ENCODE measurements around the gene TEX13B. TPM values are rescaled to one million over a fixed set of nuclear protein-coding genes. Genes with fewer than 3 reads are reported as not detected.
A peak's percentile ranks its signal among the peaks of the same experiment; 100 is the strongest.
"Not testable (repeated sequence)": the region's sequence is repeated elsewhere in the genome, so short reads cannot be mapped to it uniquely, and the experiment has no call there.

The TEX13B gene
- total and polyA plus RNA-seq, 2 experiments from 2014 or later, result not detected

DNA sequence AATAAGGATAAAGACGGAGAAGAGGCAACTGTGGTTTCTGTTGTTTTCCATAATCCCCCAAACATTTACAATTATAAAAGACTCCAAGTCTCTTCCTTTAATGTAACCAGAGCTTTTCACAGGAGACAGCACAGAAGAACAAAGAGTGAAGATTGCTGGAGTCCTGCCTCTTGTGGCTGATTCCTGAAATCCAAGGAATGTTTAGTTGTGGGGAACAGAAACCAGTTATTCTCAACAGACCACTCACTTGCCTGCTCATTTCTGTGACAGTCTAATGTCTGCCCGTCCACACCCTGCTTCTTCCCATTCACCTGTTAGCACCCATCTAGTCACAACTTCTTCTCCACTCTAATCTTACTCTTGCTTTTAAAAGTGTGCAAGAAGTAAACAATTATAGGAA is 12.1 kb downstream of the TEX13B start:
- DNase-seq (ENCODE audit: low spot score), result no peak
- no peaks in the 10 kb centered on the region for H3K4me1 ChIP-seq (ENCODE audit: insufficient read depth)
- WGBS (ENCODE audit: low lambda C conversion rate, missing lambda C conversion rate), result 63% methylated on average over 2 of the region's 2 CpGs
- no peak overlapping the region for H3K27ac ChIP-seq
- H3K9me2 ChIP-seq (replicated peaks; ENCODE audit: insufficient read depth), result no peaks in the 10 kb centered on the region
- no peak overlapping the region for H3K4me3 ChIP-seq
- no peak overlapping the region for H3K4me2 ChIP-seq
- no peaks in the 10 kb centered on the region for H3K9me3 ChIP-seq (ENCODE audit: low read depth)
- no peaks in the 10 kb centered on the region for H3K27me3 ChIP-seq
- no peaks in the 10 kb centered on the region for H4K20me1 ChIP-seq (ENCODE audit: insufficient read depth, poor library complexity, severe bottlenecking)
- H2AFZ ChIP-seq, result no peak overlapping the region
- no peaks in the 10 kb centered on the region for H3K79me2 ChIP-seq
- TF ChIP-seq EZH2phosphoT487 (IDR thresholded peaks at IDR 0.05; ENCODE audit: low read depth, severe bottlenecking, unreplicated experiment) (no peak), EZH2 (IDR thresholded peaks at IDR 0.05; ENCODE audit: borderline replicate concordance) (no peak)
- TF ChIP-seq, protein P1, sequence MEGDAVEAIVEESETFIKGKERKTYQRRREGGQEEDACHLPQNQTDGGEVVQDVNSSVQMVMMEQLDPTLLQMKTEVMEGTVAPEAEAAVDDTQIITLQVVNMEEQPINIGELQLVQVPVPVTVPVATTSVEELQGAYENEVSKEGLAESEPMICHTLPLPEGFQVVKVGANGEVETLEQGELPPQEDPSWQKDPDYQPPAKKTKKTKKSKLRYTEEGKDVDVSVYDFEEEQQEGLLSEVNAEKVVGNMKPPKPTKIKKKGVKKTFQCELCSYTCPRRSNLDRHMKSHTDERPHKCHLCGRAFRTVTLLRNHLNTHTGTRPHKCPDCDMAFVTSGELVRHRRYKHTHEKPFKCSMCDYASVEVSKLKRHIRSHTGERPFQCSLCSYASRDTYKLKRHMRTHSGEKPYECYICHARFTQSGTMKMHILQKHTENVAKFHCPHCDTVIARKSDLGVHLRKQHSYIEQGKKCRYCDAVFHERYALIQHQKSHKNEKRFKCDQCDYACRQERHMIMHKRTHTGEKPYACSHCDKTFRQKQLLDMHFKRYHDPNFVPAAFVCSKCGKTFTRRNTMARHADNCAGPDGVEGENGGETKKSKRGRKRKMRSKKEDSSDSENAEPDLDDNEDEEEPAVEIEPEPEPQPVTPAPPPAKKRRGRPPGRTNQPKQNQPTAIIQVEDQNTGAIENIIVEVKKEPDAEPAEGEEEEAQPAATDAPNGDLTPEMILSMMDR (IDR thresholded peaks at IDR 0.05; ENCODE audit: poor library complexity), result no peak
- no peaks in the 10 kb centered on the region for H3K36me3 ChIP-seq (replicated peaks; ENCODE audit: insufficient read depth, low read depth)

DNA sequence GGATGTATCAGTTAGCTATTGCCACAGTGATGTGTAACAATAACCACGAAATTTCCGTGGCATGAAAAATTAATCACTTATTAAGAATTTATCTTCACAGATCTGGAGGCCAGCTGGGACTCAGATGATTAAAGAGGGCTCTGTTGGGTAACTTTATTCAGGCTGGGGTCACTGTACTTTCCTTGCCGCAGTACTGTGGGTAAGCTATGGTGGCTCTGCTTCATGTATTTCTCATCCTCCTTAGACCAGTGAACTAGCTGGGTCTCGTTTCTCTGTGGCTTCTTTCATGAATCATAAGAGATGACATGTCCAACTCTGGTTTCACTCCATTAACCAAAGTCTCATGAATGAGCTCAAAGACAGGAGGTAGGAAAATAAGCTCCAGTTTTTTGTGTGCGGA is 13.5 kb downstream of the TEX13B start:
- H3K36me3 ChIP-seq (replicated peaks; ENCODE audit: insufficient read depth, low read depth), result no peaks in the 10 kb centered on the region
- H2AFZ ChIP-seq, result no peak overlapping the region
- no peaks in the 10 kb centered on the region for H3K9me2 ChIP-seq (replicated peaks; ENCODE audit: insufficient read depth)
- WGBS (ENCODE audit: low lambda C conversion rate, missing lambda C conversion rate), result 73% methylated on average over 5 of the region's 5 CpGs
- no peaks in the 10 kb centered on the region for H3K79me2 ChIP-seq
- H4K20me1 ChIP-seq (ENCODE audit: insufficient read depth, poor library complexity, severe bottlenecking), result no peaks in the 10 kb centered on the region
- H3K4me1 ChIP-seq (ENCODE audit: insufficient read depth), result no peaks in the 10 kb centered on the region
- no peak overlapping the region for H3K4me2 ChIP-seq
- DNase-seq (ENCODE audit: low spot score), result no peak
- H3K9me3 ChIP-seq (ENCODE audit: low read depth), result no peaks in the 10 kb centered on the region
- no peak overlapping the region for H3K4me3 ChIP-seq
- H3K27me3 ChIP-seq, result no peaks in the 10 kb centered on the region
- TF ChIP-seq EZH2 (IDR thresholded peaks at IDR 0.05; ENCODE audit: borderline replicate concordance) (no peak), EZH2phosphoT487 (IDR thresholded peaks at IDR 0.05; ENCODE audit: low read depth, severe bottlenecking, unreplicated experiment) (no peak)
- TF ChIP-seq, protein P1 (IDR thresholded peaks at IDR 0.05; ENCODE audit: poor library complexity), result no peak
- no peak overlapping the region for H3K27ac ChIP-seq

- H2AFZ ChIP-seq; H3K9me2 ChIP-seq (replicated peaks; ENCODE audit: insufficient read depth); H3K4me1 ChIP-seq (ENCODE audit: insufficient read depth); DNase-seq (ENCODE audit: low spot score); H3K27me3 ChIP-seq; H4K20me1 ChIP-seq (ENCODE audit: insufficient read depth, poor library complexity, severe bottlenecking); H3K79me2 ChIP-seq; H3K4me3 ChIP-seq; H3K36me3 ChIP-seq (replicated peaks; ENCODE audit: insufficient read depth, low read depth); H3K4me2 ChIP-seq; H3K9me3 ChIP-seq (ENCODE audit: low read depth); H3K27ac ChIP-seq: not testable (repeated sequence)
Measured at GRCh38 chrX:107955337-107955736, 26.8 kb downstream of the TEX13B start.

GRCh38 chrX:107940095-107940494 is 42.1 kb downstream of the TEX13B start:
- 78% methylated on average over 3 of the region's 3 CpGs for WGBS (ENCODE audit: low lambda C conversion rate, missing lambda C conversion rate)
- no peaks in the 10 kb centered on the region for H3K9me2 ChIP-seq (replicated peaks; ENCODE audit: insufficient read depth)
- H3K9me3 ChIP-seq (ENCODE audit: low read depth), result no peaks in the 10 kb centered on the region
- no peaks in the 10 kb centered on the region for H4K20me1 ChIP-seq (ENCODE audit: insufficient read depth, poor library complexity, severe bottlenecking)
- H3K36me3 ChIP-seq (replicated peaks; ENCODE audit: insufficient read depth, low read depth), result no peaks in the 10 kb centered on the region
- H3K4me3 ChIP-seq, result no peak overlapping the region
- TF ChIP-seq EZH2phosphoT487 (IDR thresholded peaks at IDR 0.05; ENCODE audit: low read depth, severe bottlenecking, unreplicated experiment), result no peak
- TF ChIP-seq, protein P1 (IDR thresholded peaks at IDR 0.05; ENCODE audit: poor library complexity), result no peak
- no peak for TF ChIP-seq EZH2 (IDR thresholded peaks at IDR 0.05; ENCODE audit: borderline replicate concordance)
- no peaks in the 10 kb centered on the region for H3K79me2 ChIP-seq
- no peak overlapping the region for H3K27ac ChIP-seq
- no peaks in the 10 kb centered on the region for H3K27me3 ChIP-seq
- DNase-seq (ENCODE audit: low spot score), result peak; percentile 11
- no peaks in the 10 kb centered on the region for H3K4me1 ChIP-seq (ENCODE audit: insufficient read depth)
- H3K4me2 ChIP-seq, result no peak overlapping the region
- no peak overlapping the region for H2AFZ ChIP-seq
